GM19239 (cell line): ENCODE results near the gene KIF2B.
"Not testable (repeated sequence)": the region's sequence is repeated elsewhere in the genome, so short reads cannot be mapped to it uniquely, and the experiment has no call there.

Source experiments
- DNase-seq: peaks from one replicate; pipeline ENCODE4 v3.0.0; 2011; ENCODE audit warnings: low spot score; ENCODE audit not compliant: insufficient read length
- FAIRE-seq: peaks from 2 replicates; lab custom pipeline; 2011; peaks lifted over from hg19 to GRCh38; lab: Jason Lieb, UNC

The KIF2B gene, protein sequence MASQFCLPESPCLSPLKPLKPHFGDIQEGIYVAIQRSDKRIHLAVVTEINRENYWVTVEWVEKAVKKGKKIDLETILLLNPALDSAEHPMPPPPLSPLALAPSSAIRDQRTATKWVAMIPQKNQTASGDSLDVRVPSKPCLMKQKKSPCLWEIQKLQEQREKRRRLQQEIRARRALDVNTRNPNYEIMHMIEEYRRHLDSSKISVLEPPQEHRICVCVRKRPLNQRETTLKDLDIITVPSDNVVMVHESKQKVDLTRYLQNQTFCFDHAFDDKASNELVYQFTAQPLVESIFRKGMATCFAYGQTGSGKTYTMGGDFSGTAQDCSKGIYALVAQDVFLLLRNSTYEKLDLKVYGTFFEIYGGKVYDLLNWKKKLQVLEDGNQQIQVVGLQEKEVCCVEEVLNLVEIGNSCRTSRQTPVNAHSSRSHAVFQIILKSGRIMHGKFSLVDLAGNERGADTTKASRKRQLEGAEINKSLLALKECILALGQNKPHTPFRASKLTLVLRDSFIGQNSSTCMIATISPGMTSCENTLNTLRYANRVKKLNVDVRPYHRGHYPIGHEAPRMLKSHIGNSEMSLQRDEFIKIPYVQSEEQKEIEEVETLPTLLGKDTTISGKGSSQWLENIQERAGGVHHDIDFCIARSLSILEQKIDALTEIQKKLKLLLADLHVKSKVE

DNA sequence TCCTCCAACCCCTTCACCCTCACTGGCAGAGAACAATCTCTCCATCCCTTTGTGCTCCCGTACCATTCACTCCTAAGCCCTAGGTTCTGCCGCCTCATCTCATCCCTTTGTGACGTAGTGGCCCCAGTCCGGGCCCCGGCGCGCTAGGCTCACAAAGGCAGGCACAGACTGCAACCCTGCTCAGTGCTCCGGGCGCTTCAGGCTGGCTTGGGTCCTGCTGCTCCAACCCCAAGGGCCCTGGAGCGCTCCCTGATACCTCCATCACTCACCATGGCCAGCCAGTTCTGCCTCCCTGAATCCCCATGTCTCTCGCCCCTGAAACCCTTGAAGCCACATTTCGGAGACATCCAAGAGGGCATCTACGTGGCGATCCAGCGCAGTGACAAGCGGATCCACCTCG lies at the start of gene KIF2B:
KIF2B (plus strand) TSS at position 164 of the 400 bp plus-strand sequence; CDS start at position 271, 107 bp downstream.
- FAIRE-seq: no peak
- no peak for DNase-seq

DNA sequence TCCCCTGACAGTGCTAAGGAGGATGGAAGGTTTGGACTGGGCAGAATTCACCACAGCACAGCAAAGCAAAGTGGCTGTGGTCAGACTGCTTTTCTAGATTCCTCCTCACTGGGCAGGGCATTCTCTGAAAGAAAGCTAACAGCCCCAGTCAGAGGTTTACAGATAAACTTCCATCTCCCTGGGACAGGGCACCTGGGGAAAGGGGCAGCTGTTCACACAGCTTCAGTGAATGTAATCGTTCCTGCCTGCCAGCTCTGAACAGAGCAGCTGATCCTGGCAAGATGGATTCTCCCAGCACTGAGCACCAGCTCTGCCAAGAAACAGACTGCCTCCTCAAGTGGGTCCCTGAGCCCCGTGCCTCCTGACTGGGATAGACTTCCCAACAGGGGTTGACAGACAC lies 42.4 kb upstream of the KIF2B start:
- DNase-seq (no peak), FAIRE-seq (no peak)

DNA sequence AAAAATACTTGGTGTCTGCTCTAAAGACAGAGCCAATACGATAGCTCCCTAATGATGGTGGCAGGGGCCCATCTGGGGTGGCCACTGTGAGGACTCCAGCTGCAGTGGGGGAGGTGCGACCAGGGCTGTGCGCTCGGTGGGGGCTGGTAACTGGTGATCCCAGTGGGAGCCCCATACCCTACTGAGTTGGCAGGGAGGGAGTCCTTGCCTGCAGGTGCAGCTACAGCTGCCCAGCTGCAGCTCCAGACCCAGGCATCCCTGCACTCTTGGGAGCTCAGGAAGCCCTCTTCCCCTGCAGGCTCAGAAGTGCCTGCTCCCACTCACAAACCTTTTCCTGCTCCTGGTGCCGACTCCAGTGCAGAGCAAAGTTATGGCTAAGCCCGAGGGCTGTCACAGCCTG lies 31.2 kb upstream of the KIF2B start:
- FAIRE-seq: no peak
- no peak for DNase-seq

DNA sequence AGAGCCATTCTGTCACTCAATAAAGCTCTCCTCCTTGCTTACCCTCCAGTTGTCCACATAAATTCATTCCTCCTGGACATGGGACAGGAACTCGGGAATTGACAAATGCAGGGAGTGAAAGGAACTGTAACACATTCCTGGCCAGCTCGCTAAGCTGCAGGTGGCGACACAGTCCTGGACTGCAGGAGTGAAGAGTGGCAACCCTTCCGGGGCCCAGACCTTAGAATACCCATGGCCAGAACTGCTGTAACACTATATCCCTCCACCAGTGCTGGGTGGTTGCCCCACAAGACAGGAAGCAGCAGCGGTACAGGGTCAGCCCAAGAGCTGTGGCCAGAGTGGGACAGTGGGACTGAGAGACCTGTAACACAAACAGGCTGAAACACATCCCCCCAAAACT lies 30.3 kb upstream of the KIF2B start:
- FAIRE-seq (no peak), DNase-seq (no peak)

DNA sequence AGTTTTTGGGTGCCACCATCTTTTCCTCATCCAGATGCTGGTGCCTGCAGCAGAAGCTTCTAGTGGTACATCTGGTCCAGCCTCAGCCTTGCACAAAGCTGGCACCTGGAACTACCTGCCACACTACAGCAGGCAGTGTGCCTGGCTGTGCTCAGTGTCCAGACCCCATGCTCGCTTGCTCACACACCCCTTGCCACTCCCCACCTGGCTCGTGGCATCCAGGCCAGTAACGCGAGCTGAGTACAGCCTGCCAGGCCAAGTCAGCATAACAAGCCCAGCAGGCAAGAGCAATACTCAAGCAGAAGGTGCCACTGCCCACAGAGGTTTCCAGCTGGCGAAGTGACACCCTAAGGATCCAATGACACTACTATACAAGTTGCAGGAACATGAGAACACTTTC lies 29.7 kb upstream of the KIF2B start:
- FAIRE-seq (no peak), DNase-seq (no peak)

DNA sequence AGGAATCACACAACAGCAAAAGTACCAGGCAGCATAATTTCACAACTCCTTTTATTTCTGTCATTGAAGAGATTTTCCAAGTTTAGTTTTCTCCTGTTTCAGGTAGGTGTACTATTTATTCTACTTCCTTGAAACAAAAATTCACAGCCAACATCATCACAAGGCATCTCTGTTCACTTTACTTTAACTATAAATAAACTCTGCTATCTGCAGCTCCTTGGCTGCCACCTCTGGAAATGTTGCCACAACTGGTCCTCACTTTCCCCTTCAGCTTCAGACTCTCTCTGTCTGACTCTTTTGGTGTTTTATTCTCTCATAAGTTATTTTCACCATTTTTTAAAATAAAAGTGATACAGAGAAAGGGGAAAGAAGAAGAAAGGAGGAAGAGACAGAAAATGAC lies 27.9 kb upstream of the KIF2B start:
- DNase-seq: no peak
- no peak for FAIRE-seq

DNA sequence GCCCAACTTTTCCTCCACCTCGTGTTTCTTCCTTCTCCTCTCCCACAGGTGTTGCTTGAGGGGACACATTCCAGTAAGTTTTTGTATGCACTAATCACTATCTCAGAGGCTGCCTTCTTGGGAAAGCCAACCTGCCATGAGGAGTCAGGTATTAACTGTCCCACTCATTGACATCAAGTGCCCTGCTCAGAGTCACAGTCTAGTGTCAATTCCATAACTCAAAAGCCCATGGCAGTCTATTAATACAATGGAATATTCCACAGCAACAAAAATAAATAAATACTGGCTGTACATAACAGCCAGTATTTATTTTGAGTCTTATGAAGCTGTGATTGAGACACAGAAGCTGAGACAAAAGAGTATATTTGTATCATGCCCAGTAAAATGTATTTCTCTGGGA lies 26.1 kb upstream of the KIF2B start:
- DNase-seq: no peak
- FAIRE-seq: no peak

DNA sequence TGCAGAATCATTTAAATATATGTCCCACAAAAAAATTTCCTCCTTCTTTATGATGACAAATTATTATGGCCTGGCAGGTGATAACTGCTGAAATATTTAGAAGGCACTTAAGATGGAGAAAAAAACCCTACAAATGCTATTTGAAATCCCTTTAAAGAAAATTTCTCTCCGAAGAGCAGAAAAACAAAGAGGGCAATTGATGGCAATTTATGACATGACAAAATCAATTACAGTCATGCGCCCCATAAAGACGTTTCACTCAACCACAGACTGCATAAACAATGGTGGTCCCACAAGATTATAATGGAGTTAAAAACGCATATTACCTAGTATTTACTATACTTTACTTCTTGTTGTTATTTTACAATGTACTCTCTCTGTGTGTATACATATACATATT lies 25.2 kb upstream of the KIF2B start:
- no peak for DNase-seq
- no peak for FAIRE-seq

DNA sequence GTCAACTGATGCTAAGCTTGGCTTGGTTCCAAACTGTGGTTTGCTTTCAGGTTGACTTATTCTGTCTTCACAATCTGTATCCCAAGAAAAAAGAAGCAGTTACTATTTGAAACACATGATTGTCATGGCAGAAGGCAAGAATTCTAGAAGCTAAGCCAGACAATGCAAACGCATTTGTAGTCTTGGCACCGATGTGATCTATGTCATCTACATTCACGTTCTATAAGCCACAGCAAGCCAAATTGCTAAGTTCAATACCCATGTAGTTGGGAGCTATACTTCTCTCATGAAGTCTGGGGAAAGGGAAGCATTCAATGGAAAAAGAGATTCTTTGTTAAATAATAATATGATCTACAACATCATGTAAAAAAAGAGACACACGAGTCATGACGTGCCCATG lies 18.3 kb upstream of the KIF2B start:
- DNase-seq: no peak
- FAIRE-seq: no peak

DNA sequence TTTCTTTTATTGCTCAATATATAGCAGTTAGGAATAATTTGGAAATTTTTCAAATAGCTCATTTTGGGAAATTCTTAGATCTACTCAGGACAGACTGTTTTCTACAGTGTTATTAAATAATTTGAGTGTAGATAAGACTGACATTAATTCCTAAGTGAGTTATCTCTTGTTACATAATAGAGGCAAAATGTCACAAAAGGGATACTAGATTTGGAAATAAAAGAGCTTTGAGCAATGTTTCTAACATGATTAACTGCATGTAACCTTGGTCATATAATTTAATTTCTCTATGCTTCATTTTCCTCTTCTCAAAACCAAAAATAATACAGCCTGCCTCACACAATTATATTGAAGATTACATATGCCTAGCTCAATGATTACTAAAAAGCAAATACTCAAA lies 16.3 kb upstream of the KIF2B start:
- DNase-seq (no peak), FAIRE-seq (no peak)

DNA sequence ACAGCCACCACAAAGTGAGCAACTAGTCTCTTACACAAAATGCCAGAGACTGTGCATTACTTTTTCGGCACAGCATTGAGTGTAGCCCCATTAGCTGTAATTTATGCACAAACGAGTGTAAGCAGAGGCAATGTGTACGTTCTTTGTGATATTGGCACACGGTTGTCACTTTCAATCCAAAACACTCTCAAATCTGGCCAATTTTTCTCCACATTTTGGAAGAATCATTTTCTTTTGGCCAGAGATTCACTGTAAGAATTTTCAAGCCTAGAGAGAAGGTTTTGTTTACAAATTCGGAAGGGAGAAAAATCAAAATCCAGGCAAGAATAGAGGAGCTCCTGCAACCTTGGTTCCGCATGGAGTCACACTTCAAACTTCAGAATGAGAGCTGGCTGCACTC lies 15.4 kb upstream of the KIF2B start:
- DNase-seq (no peak), FAIRE-seq (no peak)

DNA sequence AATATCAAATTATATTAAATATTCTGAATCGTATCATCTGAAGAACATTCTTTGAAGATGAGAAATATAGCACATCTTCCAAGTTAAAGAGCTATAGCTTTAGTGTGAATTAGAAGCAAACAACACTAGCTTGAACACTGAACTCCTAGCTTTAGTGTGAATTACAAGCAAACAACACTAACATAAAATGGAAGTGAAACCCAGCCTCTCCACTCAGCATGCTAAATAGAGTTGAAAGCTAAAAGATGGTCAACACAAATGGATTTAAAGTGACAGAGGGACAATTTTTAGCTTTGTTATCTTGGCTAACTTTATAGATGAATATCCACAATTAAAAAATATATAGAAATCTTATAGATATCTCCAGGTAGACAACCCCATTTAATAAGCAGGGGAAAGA lies 4.5 kb upstream of the KIF2B start:
- FAIRE-seq: no peak
- DNase-seq: no peak

DNA sequence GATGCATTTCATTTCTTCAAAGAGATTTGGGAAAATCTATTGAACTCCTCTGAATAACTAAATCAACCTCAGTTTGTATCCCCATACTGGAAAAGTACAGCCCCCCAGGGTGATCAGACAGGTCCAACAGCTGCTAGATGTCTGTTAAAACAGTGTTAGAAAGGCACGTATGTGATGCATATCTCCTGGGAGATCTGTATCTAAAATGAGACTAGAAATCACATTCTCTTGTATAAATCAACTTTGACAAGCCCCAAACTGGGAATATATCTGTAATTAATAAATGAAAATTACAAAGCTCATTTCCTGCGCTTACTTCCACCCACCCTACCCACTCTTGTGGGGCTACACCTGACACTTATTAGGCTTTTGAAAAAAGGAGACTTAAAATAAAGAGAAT lies 3.8 kb upstream of the KIF2B start:
- FAIRE-seq (no peak), DNase-seq (no peak)

DNA sequence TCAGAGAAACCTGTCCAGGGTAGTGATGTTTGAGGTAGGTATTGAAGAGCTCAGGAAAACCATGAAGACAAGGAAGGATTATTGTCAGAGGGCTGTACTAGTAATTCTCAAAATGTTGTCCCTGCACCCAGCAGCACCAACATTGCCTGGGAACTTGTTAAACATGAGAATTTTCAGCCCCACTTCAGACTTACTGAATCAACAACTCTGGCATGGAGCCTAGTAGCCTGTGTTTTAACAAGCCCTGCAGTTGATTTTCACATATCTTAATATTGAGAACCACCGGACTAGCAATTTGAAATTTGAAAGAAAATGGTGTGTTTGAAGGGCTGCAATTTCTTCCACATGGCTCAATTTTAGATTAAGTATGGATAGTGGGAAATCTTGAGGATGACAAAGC lies 2.8 kb upstream of the KIF2B start:
- DNase-seq: no peak
- no peak for FAIRE-seq

DNA sequence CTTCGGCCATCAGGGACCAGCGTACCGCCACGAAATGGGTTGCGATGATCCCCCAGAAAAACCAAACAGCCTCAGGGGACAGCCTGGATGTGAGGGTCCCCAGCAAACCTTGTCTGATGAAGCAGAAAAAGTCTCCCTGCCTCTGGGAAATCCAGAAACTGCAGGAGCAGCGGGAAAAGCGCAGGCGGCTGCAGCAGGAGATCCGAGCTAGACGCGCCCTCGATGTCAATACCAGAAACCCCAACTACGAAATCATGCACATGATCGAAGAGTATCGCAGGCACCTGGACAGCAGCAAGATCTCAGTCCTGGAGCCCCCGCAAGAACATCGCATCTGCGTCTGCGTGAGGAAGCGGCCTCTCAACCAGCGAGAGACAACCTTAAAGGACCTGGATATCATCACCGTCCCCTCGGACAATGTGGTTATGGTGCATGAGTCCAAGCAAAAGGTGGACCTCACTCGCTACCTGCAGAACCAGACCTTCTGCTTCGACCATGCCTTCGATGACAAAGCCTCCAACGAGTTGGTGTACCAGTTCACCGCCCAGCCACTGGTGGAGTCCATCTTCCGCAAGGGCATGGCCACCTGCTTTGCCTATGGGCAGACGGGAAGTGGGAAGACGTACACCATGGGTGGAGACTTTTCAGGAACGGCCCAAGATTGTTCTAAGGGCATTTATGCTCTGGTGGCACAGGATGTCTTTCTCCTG lies 769 bp downstream of the KIF2B start:
- DNase-seq (no peak), FAIRE-seq (no peak)

DNA sequence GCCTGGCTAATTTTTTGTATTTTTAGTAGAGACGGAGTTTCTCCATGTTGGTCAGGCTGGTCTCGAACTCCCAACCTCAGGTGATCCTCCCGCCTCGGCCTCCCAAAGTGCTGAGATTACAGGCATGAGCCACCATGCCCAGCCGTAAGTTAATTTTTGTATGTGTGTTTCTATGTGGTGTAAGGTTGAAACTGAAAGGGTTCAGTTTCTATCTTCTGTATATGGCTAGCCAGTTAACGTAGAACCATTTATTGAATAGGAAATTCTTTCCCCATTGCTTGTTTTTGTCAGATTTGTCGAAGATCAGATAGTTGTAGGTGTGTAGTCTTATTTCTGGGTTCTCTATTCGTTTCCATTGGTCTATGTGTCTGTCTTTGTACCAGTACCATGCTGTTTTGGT lies 12.0 kb downstream of the KIF2B start:
- FAIRE-seq, DNase-seq: not testable (repeated sequence)

DNA sequence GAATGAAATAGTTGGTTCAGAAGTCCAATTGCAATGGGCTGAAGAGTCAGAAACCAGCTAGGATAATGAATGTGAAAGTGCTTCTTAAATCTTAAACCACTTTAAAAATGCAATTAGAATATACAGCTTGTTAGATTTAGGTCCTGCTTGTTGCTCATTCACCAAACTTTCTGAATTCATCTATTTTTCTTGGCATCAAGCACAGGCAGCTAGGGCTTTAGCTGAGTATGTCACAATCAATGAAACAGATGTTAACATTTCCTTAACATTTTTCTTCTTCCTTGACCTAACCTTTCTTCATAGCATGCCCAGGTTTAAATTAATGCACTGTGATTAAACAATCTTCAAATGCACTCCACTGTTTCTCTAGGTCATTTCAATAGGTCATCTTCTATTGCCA lies 14.4 kb downstream of the KIF2B start:
- no peak for DNase-seq
- no peak for FAIRE-seq

DNA sequence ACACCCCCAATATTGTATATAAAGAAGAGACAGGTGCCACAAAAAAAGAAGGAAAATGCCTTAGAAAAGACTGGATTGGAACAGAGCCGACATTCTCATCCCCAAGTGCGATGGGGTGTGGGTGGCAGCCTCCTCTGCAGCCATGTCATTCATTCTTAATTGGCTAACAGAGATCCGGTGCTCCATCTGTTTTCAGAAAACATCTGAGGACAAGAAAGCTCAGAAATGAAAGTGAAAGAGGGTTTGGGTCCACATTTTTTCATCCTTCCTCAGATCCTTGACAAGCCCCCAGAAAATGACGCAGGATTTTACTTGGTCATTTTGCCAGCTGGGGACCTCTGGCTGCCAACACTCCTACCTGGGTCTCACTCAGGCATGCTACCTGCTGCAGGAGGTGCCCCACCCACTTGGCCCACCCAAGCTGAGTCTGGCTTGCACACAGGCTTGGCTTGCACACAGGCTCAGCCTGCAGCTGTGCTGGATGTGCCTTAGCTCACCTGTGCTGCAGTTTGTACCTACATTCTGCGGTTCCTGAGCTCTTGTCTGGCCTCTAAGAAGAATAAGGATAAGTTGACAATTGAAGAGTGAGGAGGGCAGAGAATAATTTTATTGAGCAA lies 21.9 kb downstream of the KIF2B start:
- FAIRE-seq: no peak

DNA sequence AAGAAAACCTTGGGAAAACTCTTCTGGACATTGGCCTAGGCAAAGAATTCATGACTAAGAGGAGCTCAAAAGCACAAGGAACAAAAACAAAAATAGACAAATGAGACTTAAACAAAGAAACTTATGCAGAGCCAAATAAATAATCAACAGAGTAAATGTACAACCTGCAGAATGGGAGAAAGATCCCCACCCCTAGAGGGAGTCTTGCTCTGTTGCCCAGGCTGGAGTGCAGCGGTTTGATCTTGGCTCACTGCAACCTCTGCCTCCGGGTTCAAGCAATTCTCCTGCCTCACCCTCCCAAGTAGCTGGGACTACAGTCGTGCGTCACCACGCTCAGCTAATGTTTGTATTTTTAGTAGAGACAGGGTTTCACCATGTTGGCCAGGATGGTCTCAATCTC lies 48.4 kb downstream of the KIF2B start:
- FAIRE-seq, DNase-seq: not testable (repeated sequence)

More for the DNA sequence above, 21.9 kb downstream of the KIF2B start:
- no peak for DNase-seq
